Middle frontal gyrus (tissue), 1 donor: Measurements from ENCODE around the gene FNDC3B.
"Not testable (repeated sequence)": the region's sequence is repeated elsewhere in the genome, so short reads cannot be mapped to it uniquely, and the experiment has no call there.

Experiments used
- DNase-seq: peaks from one replicate; pipeline ENCODE4 v3.0.0-alpha.2; 2015; ENCODE audit warnings: low spot score; ENCODE audit errors: extremely low spot score

FNDC3B gene

DNA sequence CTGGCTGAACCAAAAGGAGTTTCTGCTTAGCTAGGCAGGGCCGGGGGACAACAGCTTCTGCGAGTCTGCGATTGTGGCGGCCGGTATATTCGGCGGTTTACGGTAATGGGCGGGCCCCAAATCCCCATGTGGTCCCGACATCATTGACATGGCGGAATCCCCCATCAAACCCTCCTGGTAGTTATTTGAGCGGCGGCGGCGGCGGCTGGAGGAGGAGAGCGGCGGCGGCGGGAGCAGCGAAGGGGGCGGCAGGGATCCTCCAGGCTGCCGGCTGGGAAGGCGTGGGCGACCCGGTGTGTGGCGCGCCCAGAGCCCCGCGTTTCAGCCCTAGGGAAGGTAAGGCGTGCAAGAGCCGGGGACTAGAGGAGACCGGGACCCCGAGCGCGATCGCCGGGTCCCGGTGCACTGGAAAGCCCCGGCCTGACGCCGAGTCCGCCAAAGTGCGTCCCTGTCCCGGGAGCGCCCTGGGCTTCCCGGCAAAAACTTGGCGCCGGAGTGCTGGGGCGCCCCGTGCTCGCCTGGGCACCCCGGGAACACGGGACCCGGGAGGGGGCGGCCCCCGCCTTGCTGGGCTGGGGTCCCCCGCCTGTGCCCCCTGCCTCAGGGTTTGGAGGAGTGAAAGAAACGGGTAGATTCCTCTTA, at the start of gene FNDC3B:
Gene FNDC3B, plus strand, starts transcription at position 143 of the 642 bp plus-strand sequence. CDS start 72,902 bp downstream, outside the sequence.
- DNase-seq: peak; percentile 87

- DNase-seq: not testable (repeated sequence)
These were observed 49.1 kb upstream of the FNDC3B start for GRCh38 chr3:171990239-171990638.

DNA sequence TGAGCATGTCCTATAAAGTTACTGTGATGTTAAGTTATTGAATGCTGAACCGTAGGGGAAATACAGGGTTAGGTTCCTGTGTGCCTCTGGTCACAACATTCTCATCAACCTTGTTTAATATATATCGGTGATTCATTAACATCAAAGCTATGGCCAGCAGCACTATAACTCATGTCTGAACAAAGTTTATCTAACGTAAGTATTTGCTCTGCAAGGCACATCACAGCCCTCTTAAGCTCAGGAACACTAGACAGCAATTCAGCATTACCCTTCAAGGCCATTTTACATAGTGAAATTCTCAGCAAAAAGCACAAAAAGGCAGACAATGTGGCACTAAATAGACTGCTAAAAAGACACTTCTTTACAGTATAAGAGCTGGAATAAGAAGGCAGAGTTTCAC, 48.2 kb upstream of the FNDC3B start:
- no peak for DNase-seq

GRCh38 chr3:171994646-171995428, 44.5 kb upstream of the FNDC3B start:
- no peak for DNase-seq

DNA sequence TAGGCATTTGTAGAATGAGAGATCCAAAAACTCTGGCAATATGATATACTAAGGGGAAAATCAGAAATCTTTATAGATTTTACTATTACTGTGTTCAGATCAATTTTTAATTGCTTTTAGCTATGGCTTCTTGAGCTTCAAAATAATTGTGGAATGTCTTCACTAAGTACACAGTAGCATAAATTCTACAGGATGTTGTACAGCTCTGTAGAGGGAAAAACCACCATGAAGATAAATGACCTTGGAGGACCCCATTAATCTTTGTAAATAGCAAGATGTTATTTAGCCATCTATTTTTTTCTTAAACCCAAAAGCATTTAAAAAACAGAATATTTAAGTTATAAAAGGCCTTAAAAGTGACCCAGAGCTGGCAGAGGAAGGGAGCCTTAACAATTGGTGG, 43.9 kb upstream of the FNDC3B start:
- no peak for DNase-seq

GRCh38 chr3:171996178-171996817, 43.1 kb upstream of the FNDC3B start:
- no peak for DNase-seq

DNA sequence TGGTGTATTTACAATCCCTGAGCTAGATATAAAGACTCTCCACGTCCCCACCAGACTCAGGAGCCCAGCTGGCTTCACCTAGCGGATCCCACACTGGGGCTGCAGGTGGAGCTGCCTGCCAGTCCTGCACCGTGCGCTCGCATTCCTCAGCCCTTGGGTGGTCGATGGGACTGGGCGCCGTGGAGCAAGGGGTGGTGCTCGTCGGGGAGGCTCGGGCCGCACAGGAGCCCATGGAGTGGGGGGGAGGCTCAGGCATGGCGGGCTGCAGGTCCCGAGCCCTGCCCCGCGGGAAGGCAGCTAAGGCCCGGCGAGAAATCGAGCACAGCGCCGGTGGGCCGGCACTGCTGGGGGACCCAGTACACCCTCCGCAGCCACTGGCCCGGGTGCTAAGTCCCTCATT, 40.6 kb upstream of the FNDC3B start:
- not testable (repeated sequence) for DNase-seq

DNA sequence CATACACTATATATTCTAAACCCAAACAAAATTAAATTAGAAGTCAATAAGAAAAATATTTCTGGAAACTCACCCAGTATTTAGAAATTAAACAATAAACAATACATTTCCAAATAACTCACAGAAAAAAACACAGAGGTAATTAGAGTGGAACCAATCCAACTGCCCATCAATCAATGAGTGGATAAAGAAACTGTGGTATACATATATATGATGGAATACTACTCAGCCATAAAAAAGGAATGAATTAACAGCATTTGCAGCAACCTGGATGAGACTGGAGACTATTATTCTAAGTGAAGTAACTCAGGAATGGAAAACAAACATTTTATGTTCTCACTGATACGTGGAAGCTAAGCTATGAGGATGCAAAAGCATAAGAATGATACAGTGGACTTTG, 37.8 kb upstream of the FNDC3B start:
- DNase-seq: not testable (repeated sequence)

- no peak for DNase-seq
These were observed 36.8 kb upstream of the FNDC3B start for GRCh38 chr3:172002512-172003078.

DNA sequence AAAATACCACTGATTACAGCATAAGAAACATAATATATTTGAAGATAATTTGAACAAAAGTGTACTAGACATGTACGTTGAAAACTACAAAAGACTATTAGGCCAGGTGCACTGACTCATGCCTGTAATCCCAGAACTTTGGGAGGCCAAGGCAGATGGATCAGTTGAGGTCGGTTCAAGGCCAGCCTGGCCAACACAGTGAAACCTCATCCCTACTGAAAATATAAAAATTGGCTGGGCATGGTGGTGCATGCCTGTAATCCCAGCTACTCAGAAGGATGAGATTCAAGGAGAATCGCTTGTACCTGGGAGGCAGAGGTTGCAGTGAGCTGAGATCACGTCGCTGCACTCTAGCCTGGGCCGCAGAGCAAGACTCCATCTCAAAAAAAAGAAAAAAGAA, 36.2 kb upstream of the FNDC3B start:
- no peak for DNase-seq

GRCh38 chr3:172007065-172007370, 32.4 kb upstream of the FNDC3B start:
- no peak for DNase-seq

DNA sequence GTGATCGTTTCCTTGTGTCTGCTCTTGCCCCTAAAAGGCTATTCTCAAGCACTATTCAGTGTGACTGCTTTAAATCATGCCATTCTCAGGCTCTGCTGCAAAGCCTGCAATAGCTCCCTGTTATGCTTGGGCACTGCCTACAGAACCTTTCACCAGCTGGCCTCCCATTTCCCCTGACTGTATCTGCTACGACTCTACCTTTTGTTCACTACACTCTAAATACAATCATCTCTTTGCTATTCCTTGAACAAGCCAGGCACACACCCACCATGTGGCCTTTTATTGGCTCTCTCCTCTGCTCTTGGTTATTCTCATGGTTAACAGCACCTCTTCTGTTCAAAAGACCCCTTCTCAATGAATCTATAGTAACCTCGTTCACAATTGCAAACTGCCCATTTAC, 29.6 kb upstream of the FNDC3B start:
- DNase-seq: no peak

DNA sequence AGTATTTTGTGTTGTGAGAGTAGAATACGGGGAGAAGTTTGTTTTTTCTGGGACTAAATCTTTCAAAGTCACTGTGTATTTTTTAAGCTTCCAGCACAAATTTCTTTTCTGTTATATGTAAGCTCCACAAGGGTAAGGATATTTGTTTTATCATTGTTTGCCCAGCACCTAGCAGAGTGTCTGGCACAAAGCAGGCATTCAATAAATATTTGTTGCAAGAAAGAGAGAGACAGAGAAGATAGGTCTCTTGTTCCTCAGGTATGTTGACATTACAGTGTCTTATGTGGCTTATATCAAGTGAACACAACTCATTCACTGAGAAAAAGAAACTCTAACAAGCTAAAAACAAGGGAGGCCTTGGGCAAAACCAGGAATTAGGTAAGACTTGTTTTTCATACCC, 26.6 kb upstream of the FNDC3B start:
- DNase-seq: no peak

GRCh38 chr3:172014145-172014544, 25.2 kb upstream of the FNDC3B start:
- no peak for DNase-seq

DNA sequence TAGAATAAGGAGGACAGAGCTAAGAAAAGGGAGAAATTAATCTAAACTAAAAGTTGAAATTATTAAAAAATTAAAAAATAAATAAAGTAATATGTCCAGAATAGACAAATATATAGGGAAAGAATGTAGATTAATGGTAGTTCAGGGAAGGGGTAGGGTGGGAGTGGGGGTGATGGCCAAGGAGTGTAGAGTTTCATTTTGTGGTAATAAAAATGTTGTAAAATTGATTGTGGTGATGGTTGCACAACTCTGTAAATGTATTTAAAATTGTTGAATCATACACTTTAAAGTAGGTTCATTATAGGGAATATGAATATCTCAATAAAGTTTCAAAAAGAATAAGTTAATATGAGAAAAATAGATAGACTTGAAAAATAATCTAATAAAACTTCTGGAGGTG, 21.0 kb upstream of the FNDC3B start:
- DNase-seq: no peak

- DNase-seq: no peak
These were observed 18.6 kb upstream of the FNDC3B start for GRCh38 chr3:172020763-172021162.

DNA sequence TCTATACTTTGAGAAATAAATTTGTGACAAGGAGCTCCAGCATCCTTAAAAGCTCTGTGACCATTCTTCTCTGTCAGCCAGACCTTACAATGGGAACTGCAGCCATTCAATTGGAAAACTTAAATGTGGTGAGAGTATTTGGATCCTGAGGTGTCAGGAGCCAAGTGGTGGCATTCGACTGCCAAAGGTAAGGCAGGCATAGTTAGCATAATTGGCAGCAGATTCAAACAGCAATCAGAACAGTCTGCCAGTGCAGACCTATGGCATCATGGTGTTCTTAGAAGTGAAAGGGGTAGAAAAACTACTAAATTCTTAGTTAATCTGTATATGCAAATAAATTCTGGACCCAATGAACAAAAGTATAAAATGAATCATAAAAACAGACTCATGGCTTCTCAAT, 18.2 kb upstream of the FNDC3B start:
- DNase-seq: no peak

GRCh38 chr3:172021859-172022258, 17.5 kb upstream of the FNDC3B start:
- no peak for DNase-seq

DNA sequence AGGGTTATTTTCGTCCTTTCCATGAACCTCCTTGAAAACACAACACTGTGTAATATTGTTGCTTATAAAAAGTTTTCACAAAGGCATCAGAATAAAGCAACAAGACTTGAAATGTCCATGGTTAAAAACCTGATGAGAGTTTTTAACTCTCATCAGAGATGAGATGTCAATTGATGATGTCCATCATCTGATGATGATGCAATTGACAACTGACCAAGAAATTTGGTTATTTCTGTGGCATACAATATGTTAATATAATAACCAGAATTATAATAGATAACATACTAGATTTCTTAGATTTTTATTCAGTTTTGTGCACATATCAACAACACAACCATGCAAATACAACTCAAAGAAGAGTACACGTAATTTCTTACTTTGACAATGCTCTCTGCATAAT, 15.5 kb upstream of the FNDC3B start:
- no peak for DNase-seq

DNA sequence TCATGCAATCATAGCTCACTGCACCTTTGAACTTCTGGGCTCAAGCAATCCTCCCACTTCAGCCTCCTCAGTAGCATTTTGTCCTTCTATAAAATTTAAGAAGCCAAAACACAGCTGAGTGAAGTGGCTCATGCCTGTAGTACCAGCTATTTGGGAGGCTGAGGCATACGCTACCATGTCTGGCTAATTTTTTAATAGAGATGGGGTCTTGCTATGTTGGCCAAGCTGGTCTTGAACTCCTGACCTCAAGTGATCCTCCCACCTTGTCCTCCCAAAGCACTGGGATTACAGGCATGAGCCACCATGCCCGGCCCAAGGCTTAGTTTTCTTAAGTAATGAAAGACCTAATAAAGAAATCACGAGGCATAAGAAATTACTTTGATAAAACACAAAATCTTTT, 14.7 kb upstream of the FNDC3B start:
- DNase-seq: no peak

- no peak for DNase-seq
These were observed 9.8 kb upstream of the FNDC3B start for GRCh38 chr3:172029425-172030098.

GRCh38 chr3:172030181-172030580, 9.2 kb upstream of the FNDC3B start:
- DNase-seq: no peak
